GM12878 (cell line): ENCODE results near the gene PIEZO2. TPM values are rescaled to one million over a fixed set of nuclear protein-coding genes. Genes with fewer than 3 reads are reported as not detected.

Experiments used
- ATAC-seq: fragments of 200-7000 bp; cut with Tn5 transposase; 3 replicates; pipeline ENCODE4 v1.9.1; 2020; ENCODE audit warnings: mild to moderate bottlenecking, moderate library complexity
- BruUV-seq: library from RNA; stranded (reverse); fragments of 400-500 nt; replicated peaks from 2 replicates; lab custom pipeline; 2021; lab: Mats Ljungman, UMichigan
- CTCF ChIA-PET: fragments of 300-600 bp; sonication (Branson Sonifier 250); formaldehyde crosslinking; extraction: SDS; loops from one replicate; lab custom pipeline; 2021; ENCODE audit warnings: inconsistent platforms; lab: Yijun Ruan, JAX
- POLR2A ChIA-PET: fragments of 350-600 bp; formaldehyde crosslinking; extraction: SDS; loops from one replicate; lab custom pipeline; 2021; ENCODE audit warnings: inconsistent platforms; lab: Charles Lee
- RAD21 ChIA-PET: fragments of 300-600 bp; sonication (Branson Sonifier 250); formaldehyde crosslinking; loops from one replicate; lab custom pipeline; 2023; ENCODE audit warnings: antibody characterized with exemption; ENCODE audit not compliant: unreplicated experiment; lab: Charles Lee
- SMC1A ChIA-PET: fragments of 300-600 bp; sonication (Branson Sonifier 250); formaldehyde crosslinking; loops from one replicate; lab custom pipeline; 2023; ENCODE audit not compliant: unreplicated experiment, uncharacterized antibody; lab: Charles Lee
- DNase-seq: peaks from one replicate; pipeline ENCODE4 v3.0.0-alpha.2; 2011; ENCODE audit warnings: low read depth, low spot score
- FAIRE-seq: peaks from 3 replicates; lab custom pipeline; 2011; peaks lifted over from hg19 to GRCh38; lab: Jason Lieb, UNC
- H2AFZ ChIP-seq: 2 replicates; pipeline ENCODE4 v1.6.0; 2011; ENCODE audit warnings: low read depth, low read length, control low read depth; ENCODE audit not compliant: control insufficient read depth
- H3K27ac ChIP-seq: 2 replicates; pipeline ENCODE4 v1.5.1; 2011; ENCODE audit warnings: control low read depth; ENCODE audit not compliant: control insufficient read depth, insufficient read depth
- H3K27me3 ChIP-seq, 2 experiments: replicated peaks in 1 of 2; 2 replicates each; pipeline versions ENCODE4 v1.6.0 to v1.6.1; 2011; ENCODE audit warnings: low read length in 1 of 2; ENCODE audit not compliant: control insufficient read depth in 2 of 2, insufficient read depth in 2 of 2
- H3K36me3 ChIP-seq, 2 experiments: 2 replicates each; pipeline ENCODE4 v1.5.1; 2011; ENCODE audit warnings: low read length in 1 of 2; ENCODE audit not compliant: control insufficient read depth in 2 of 2, insufficient read depth in 2 of 2
- H3K4me1 ChIP-seq: 2 replicates; pipeline ENCODE4 v1.6.1; 2011; ENCODE audit warnings: mild to moderate bottlenecking, low read length, moderate library complexity, mixed read lengths; ENCODE audit not compliant: control insufficient read depth, insufficient read depth
- H3K4me2 ChIP-seq: 2 replicates; pipeline ENCODE4 v1.6.0; 2011; ENCODE audit warnings: control low read depth; ENCODE audit not compliant: control insufficient read depth, insufficient read depth
- H3K4me3 ChIP-seq: fragments of 200-600 bp; sonication (generic); 2 replicates; pipeline ENCODE4 v1.5.1; 2016
- H3K79me2 ChIP-seq: 2 replicates; pipeline ENCODE4 v1.6.0; 2011; ENCODE audit warnings: low read length; ENCODE audit not compliant: control insufficient read depth, insufficient read depth
- H3K9ac ChIP-seq: 2 replicates; pipeline ENCODE4 v1.8.0; 2011; ENCODE audit warnings: low read length, control low read depth, mixed read lengths; ENCODE audit not compliant: control insufficient read depth, insufficient read depth
- H3K9me3 ChIP-seq: replicated peaks from 3 replicates; pipeline ENCODE4 v1.5.1; 2011; ENCODE audit warnings: mild to moderate bottlenecking, low read length; ENCODE audit not compliant: control insufficient read depth, insufficient read depth
- H4K20me1 ChIP-seq: 2 replicates; pipeline ENCODE4 v1.6.0; 2011; ENCODE audit not compliant: control insufficient read depth, insufficient read depth
- ASH2L ChIP-seq: fragments of 300-600, 200-600 bp; sonication (generic); IDR thresholded peaks from 2 replicates; pipeline ENCODE4 v1.6.1; 2017; ENCODE audit warnings: low read depth, mild to moderate bottlenecking, borderline replicate concordance
- BCL11A ChIP-seq: IDR thresholded peaks from 2 replicates; pipeline ENCODE4 v1.6.1; 2011; ENCODE audit warnings: low read depth, low read length
- CBX3 ChIP-seq: fragments of 200-600 bp; sonication (generic); IDR thresholded peaks from 2 replicates; pipeline ENCODE4 v1.6.1; 2016; ENCODE audit warnings: low read depth, borderline replicate concordance
- ELK1 ChIP-seq: IDR thresholded peaks from 2 replicates; pipeline ENCODE4 v1.6.1; 2012; ENCODE audit warnings: low read depth, low read length, improper control_type of control experiment
- FOXM1 ChIP-seq: IDR thresholded peaks from 2 replicates; pipeline ENCODE4 v1.6.1; 2012; ENCODE audit warnings: low read depth, mild to moderate bottlenecking, inconsistent platforms, low read length, moderate library complexity
- GATAD2B ChIP-seq: fragments of 450-650 bp; conservative IDR thresholded peaks from 2 replicates; pipeline ENCODE4 v1.6.1; 2017; ENCODE audit warnings: low read depth, mild to moderate bottlenecking, moderate library complexity
- IRF5 ChIP-seq: fragments of 450-650 bp; IDR thresholded peaks from 2 replicates; pipeline ENCODE4 v1.6.1; 2017; ENCODE audit warnings: borderline replicate concordance
- NFXL1 ChIP-seq: fragments of 450-650 bp; IDR thresholded peaks from 2 replicates; pipeline ENCODE4 v1.6.1; 2017; ENCODE audit warnings: antibody characterized with exemption, mild to moderate bottlenecking, borderline replicate concordance
- REST ChIP-seq: IDR thresholded peaks from 2 replicates; pipeline ENCODE4 v1.6.1; 2012; ENCODE audit warnings: mild to moderate bottlenecking, low read depth, low read length
- SREBF1 ChIP-seq: IDR thresholded peaks from 2 replicates; pipeline ENCODE4 v1.6.1; 2012; ENCODE audit warnings: mild to moderate bottlenecking, low read length
- TAF1 ChIP-seq: IDR thresholded peaks from 2 replicates; pipeline ENCODE4 v1.6.1; 2011; ENCODE audit warnings: mild to moderate bottlenecking, low read depth, low read length, borderline replicate concordance
- TCF7 ChIP-seq: IDR thresholded peaks from 2 replicates; pipeline ENCODE4 v1.6.1; 2014; ENCODE audit warnings: antibody characterized with exemption, borderline replicate concordance
- WGBS: methylation state at CpG from one replicate; pipeline ENCODE4 v1.1.6; 2016; ENCODE audit warnings: low lambda C conversion rate; ENCODE audit not compliant: insufficient replicate concordance, insufficient coverage; ENCODE audit errors: missing lambda C conversion rate; 5-methylcytosine and 5-hydroxymethylcytosine counted together
- in situ Hi-C: fragments of 300-500 bp; cut with MboI; formaldehyde crosslinking; loops from 9 replicates; pipeline ENCODE4 v1.14.3; 2018; ENCODE audit warnings: mixed read lengths
- intact Hi-C: fragments of 100-400 bp; cut with micrococcal nuclease; formaldehyde crosslinking; loops from one replicate; pipeline ENCODE4 v1.14.2; 2022; ENCODE audit not compliant: unreplicated experiment
- polyA plus RNA-seq, 11 experiments: library from polyadenylated mRNA; depleted of rRNA in 4 of 11; unstranded in 6 of 11; stranded (reverse) in 5 of 11; fragments of >200 nt; fragmentation: Nextera tagmentation in 4 of 11; fragmentation: Illumina TruSeq in 1 of 11; extraction: Ambion mirVana in 4 of 11; extraction: Trizol in 1 of 11; gene quantifications; 1 replicate in 1 of 11; 2 replicates in 10 of 11; pipeline versions ENCODE4 v1.2.1 to v1.2.3, GENCODE V29; 2011 to 2016; ENCODE audit warnings: inconsistent platforms in 2 of 11, missing spikeins in 2 of 11, low read depth in 1 of 11
- total RNA-seq, 4 experiments: library from RNA; depleted of rRNA in 3 of 4; stranded (reverse); fragments of >200 nt in 3 of 4; fragmentation: Illumina TruSeq in 1 of 4; extraction: Trizol in 1 of 4; gene quantifications; 2 replicates each; pipeline versions ENCODE4 v1.2.1 to v1.2.3, GENCODE V29; 2013 to 2021
- TF ChIP-seq, protein P1 (sequence below): IDR thresholded peaks from 2 replicates; pipeline ENCODE4 v1.6.1; 2012; ENCODE audit warnings: improper control_type of control experiment, low read depth, low read length; ENCODE audit not compliant: insufficient replicate concordance

The PIEZO2 gene
- total and polyA plus RNA-seq, 10 of the 15 experiments (the other 5 are each of a cell fraction or from before 2014, with no cell fraction given), result 6.7 to 42.3 (median 27.4) TPM

- BruUV-seq, result no TSS peak
- 97% methylated on average over 2 of the region's 2 CpGs for WGBS
- TF ChIP-seq TCF7 (no peak), NFXL1 (no peak), GATAD2B (no peak), REST (no peak), CBX3 (no peak), IRF5 (no peak), FOXM1 (no peak), ASH2L (no peak), BCL11A (no peak), SREBF1 (no peak), TAF1 (no peak), ELK1 (no peak)
- TF ChIP-seq, protein P1, sequence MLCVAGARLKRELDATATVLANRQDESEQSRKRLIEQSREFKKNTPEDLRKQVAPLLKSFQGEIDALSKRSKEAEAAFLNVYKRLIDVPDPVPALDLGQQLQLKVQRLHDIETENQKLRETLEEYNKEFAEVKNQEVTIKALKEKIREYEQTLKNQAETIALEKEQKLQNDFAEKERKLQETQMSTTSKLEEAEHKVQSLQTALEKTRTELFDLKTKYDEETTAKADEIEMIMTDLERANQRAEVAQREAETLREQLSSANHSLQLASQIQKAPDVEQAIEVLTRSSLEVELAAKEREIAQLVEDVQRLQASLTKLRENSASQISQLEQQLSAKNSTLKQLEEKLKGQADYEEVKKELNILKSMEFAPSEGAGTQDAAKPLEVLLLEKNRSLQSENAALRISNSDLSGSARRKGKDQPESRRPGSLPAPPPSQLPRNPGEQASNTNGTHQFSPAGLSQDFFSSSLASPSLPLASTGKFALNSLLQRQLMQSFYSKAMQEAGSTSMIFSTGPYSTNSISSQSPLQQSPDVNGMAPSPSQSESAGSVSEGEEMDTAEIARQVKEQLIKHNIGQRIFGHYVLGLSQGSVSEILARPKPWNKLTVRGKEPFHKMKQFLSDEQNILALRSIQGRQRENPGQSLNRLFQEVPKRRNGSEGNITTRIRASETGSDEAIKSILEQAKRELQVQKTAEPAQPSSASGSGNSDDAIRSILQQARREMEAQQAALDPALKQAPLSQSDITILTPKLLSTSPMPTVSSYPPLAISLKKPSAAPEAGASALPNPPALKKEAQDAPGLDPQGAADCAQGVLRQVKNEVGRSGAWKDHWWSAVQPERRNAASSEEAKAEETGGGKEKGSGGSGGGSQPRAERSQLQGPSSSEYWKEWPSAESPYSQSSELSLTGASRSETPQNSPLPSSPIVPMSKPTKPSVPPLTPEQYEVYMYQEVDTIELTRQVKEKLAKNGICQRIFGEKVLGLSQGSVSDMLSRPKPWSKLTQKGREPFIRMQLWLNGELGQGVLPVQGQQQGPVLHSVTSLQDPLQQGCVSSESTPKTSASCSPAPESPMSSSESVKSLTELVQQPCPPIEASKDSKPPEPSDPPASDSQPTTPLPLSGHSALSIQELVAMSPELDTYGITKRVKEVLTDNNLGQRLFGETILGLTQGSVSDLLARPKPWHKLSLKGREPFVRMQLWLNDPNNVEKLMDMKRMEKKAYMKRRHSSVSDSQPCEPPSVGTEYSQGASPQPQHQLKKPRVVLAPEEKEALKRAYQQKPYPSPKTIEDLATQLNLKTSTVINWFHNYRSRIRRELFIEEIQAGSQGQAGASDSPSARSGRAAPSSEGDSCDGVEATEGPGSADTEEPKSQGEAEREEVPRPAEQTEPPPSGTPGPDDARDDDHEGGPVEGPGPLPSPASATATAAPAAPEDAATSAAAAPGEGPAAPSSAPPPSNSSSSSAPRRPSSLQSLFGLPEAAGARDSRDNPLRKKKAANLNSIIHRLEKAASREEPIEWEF, result no peak
Measured at GRCh38 chr18:10863026-10863425, 286.3 kb downstream of the PIEZO2 start.

More at GRCh38 chr18:10863026-10863425, 286.3 kb downstream of the PIEZO2 start:
- no peak for DNase-seq
- in situ Hi-C loops (no loop called here), intact Hi-C loops (no loop called here)
- no peak for ATAC-seq
- Histone ChIP-seq H3K4me1 (no peaks in the 10 kb centered on the region), H3K4me3 (no peak overlapping the region), H3K4me2 (no peak overlapping the region), H3K9ac (no peak overlapping the region), H3K36me3 (peaks cover 0 to 7% of the 10 kb centered on the region in 2 experiments; a peak in 2 of 4 replicates), H3K27ac (no peak overlapping the region), H3K9me3 (no peaks in the 10 kb centered on the region; the same call in 2 of the 3 replicates), H4K20me1 (no peaks in the 10 kb centered on the region), H3K27me3 (no peaks in the 10 kb centered on the region), H3K79me2 (no peaks in the 10 kb centered on the region), H2AFZ (no peak overlapping the region)
- ChIA-PET POLR2A (interaction anchor here (1.2 kb wide), 1 partner anchor 12 kb away, joined by 11 read pairs; no protein-coding TSS in a partner anchor), SMC1A (interaction anchor here (0.8 to 2.1 kb wide), 5 partner anchors 8 to 13 kb away, joined by 3 to 8 read pairs (median 4); no protein-coding TSS in a partner anchor), RAD21 (interaction anchor here (0.8 to 1.4 kb wide), 2 partner anchors 12 to 63 kb away, joined by 3 read pairs; no protein-coding TSS in a partner anchor), CTCF (interaction anchor here (0.7 to 1.8 kb wide), 2 partner anchors 13 to 291 kb away, joined by 3 to 5 read pairs; no protein-coding TSS in a partner anchor)
- no peak for FAIRE-seq
